HG03097 (cell line): ENCODE measurements around the gene PLEKHG1.

ENCODE experiments used
- ATAC-seq: cut with Tn5 transposase; IDR thresholded peaks from one replicate; pipeline ENCODE4 v1.9.1; 2021; ENCODE audit not compliant: unreplicated experiment, low FRiP score

The PLEKHG1 gene

DNA sequence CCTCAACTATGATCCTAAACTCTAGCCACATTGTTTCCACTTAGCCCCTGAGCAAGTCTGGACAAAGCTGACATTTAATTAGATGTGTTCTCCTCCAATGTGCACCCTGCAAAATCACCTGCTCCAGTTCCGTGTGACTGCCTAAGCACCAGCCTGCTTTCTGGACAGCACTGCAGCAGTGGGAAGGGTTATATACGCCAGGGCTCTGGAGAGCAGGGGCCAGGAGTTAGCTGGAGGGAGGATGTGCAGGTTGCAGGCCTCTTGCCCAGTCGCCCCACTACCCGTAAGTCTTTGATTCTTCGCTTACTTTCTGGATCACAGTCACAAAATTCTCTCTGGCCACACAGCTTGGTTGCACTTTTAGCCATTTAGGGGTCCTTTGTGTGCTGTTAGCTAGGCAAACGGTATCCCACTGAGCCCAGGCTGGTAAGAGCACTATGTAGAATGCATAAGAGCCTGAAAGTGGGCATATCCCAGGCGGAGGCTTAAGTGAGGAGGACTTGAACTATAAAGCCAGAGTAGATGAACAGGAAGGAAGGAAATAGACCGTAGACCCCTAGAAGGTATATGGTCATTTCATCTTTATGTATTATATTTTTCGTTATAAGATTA lies 10.7 kb upstream of the PLEKHG1 start:
- no peak for ATAC-seq

GRCh38 chr6:150589852-150590251 lies 9.8 kb upstream of the PLEKHG1 start:
- no peak for ATAC-seq

DNA sequence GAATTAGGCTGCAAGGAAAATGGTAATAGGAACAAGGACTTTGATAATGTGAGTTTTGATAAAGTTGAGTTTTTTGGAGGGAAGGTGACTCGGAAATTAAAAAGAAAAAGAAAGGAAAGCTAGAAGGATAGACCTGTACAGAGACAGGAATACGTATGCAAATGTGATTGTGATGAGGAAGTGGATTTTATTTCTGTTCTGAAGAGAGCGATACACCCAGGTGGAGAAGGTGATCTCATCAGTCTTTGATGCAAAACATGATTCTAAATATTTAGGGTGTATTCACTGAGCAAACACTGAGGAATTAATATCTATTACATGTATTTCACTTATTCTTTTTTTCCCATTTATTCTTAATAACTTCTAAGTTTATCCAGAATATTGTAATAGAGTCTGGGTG lies 9.2 kb upstream of the PLEKHG1 start:
- no peak for ATAC-seq

DNA sequence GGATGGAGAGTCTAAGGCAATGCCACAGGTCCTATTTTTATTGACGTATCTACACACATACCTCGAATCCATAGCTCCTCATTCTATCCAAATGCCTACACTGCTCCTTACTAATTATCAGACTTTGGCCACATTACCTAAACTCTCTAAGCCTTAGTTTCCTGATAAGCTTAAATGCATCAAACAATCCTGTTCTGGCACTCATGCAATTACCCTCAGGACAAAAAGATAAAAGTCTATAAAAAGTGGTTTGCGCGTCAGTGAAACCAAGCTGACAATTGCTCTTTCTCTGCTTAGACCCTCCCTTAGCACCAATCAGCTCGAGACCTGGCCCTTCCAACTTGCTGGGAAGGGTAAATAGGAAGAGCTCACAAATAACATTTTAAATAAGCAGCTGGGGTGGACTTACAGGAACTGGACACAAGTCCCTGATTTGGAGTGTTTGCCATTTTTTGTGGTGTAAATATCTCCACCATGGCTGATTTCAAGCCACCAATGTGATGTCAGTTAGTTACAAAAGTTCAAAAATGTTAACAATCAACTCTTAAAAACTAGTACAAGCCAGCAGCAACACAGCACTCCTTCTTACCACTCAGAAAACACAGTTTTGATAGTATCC lies 7.2 kb upstream of the PLEKHG1 start:
- no peak for ATAC-seq

- ATAC-seq: no peak
Measured at GRCh38 chr6:150593119-150593518, 6.6 kb upstream of the PLEKHG1 start.

- no peak for ATAC-seq
Measured at GRCh38 chr6:150596439-150596838, 3.2 kb upstream of the PLEKHG1 start.

DNA sequence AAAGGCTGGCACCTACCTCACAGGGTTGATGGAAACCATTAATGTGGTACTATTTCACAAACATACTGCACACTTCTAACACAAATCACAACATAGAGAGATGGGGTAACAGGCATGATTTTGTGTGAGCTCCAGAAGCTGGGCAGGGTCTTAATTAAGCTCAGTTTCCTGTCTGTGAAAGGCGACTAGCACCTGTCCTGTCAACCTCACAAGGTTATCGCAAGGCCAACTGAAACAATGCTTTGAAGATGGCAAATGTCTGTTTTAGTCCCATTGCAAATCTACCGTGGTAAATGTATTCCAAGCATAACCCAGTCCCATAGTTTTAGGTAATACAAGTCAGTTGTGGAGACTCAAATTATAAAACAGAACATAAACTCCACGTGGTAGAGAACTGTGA lies 1.3 kb upstream of the PLEKHG1 start:
- ATAC-seq: no peak

- no peak for ATAC-seq
Measured at GRCh38 chr6:150598858-150599198, 857 bp upstream of the PLEKHG1 start.

DNA sequence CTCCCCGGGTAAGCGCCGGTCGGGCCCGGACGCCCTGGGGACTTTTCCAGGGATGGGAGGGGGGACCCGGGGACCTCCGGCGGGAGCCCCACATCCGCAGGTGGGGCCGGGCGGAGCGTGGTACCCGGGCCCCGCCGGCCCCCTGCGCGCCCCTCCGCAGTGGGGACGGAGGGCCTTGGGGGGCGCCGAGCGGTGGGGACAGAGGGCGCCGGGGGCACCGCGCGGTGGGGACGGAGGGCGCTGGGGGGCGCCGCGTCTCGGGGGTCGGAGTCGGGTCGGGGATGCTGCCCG lies 270 bp downstream of the PLEKHG1 start:
- no peak for ATAC-seq

- ATAC-seq: peak; percentile 48
Measured at GRCh38 chr6:150600301-150601017, 774 bp downstream of the PLEKHG1 start.

GRCh38 chr6:150601439-150601838 lies 1.8 kb downstream of the PLEKHG1 start:
- no peak for ATAC-seq

GRCh38 chr6:150603176-150603575 lies 3.5 kb downstream of the PLEKHG1 start:
- no peak for ATAC-seq

DNA sequence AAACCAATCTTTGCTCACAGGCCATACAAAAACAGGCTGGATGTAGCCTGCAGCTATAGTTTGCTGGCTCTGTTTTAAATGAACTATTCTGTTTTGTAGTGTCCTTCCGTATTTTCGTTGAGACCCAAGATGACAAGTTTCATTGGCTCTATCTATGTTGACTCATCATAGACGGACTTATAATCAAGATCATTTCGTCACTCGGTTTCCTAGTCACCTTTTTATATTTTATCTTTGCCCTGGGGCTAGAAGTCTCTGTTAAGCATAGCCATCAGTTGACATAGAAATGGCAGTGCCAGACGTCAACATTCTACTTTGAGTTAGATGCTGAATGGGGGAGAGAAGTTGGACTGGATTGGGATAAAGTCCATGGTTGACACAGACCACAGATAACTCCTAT lies 4.8 kb downstream of the PLEKHG1 start:
- no peak for ATAC-seq

DNA sequence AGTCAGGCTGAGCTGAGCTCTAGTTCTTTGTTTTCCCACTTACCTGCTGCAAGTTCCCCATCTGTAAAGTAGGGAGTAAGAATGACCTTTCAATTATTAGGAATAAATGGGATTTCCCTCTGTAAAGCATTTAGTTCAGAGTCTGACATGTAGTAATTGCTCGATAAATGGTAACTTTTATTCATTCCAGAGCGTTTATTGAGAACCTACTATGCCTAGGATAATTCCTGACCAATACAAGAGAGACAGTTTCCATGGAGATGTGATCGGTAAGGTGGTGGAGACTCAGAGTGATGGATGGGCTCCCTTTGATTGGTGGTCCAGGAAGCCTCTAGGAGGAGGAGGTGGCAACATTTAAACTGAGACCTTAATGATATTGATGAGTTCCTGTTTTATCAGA lies 5.6 kb downstream of the PLEKHG1 start:
- ATAC-seq: no peak

- ATAC-seq: no peak
Measured at GRCh38 chr6:150606168-150606591, 6.5 kb downstream of the PLEKHG1 start.

DNA sequence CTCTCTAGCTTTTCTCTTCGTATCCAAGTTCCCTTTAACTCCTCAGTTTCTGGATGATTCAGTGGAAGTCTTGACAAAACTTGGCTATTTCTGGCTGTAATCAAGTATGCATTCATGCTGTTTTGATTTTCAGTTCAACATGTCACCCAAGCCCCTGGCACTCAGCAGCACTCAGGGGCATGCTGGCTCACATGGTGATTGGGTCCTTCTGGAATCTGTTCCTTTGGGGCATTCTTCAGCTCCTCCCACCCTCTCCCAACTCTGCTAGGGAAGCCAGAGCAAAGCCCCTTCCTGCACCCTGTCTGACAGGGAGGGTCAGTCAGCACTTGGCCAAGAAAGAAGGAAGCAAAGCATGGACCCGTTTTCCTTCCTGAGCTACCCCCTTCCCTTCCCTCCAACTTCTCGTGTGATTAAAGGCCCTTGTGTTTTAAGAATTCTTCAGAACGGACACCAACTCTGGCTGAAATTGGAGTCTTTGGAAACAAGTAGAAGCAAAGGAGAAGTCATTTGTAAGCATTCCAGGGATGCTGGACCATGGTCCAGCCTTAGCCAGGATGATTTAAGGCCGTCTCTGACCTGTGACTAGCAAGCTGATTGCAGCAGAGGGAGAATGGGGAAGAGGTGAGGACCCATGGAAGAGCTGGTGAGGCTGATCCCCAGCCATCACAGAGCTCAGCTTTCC lies 7.1 kb downstream of the PLEKHG1 start:
- no peak for ATAC-seq

GRCh38 chr6:150607329-150607650 lies 7.6 kb downstream of the PLEKHG1 start:
- no peak for ATAC-seq

DNA sequence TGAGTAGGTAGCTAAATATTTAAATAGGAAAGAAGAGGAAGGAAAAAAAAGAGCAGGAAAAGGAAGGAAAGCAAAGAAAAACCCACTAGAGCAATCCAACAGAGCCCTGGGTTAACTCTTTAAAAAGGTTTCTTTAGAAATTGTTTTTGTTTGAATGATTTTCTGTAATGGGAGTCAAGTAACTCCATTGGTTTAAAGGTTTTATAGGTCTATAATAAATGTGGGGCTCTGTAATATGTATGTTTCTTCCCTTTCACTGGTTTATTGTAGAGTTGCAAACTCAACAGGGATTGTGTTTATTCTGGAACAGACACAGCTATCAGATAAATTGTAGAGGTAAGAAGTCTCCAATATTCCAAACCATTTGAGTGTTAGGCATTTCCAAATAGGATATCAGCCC lies 10.9 kb downstream of the PLEKHG1 start:
- no peak for ATAC-seq

DNA sequence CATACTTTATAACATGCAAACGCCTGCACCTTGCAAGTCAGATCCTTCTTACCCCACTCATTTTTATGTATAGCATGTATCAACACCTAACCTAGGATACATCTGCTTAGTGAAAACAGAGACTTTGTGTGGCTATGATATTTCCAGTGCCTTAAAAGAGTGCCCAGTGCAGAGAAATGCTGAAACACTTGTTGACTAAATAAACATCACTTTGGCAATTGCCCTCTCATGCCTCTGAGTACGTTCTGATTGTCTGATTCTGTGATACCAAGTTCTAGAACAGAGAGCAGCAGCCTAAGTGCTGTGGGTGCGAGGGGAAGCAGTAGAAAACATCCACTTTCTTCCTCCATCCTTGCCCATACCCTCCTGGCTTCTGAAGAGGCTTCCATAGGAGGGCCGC lies 13.6 kb downstream of the PLEKHG1 start:
- no peak for ATAC-seq

GRCh38 chr6:150615967-150616366 lies 16.3 kb downstream of the PLEKHG1 start:
- no peak for ATAC-seq

DNA sequence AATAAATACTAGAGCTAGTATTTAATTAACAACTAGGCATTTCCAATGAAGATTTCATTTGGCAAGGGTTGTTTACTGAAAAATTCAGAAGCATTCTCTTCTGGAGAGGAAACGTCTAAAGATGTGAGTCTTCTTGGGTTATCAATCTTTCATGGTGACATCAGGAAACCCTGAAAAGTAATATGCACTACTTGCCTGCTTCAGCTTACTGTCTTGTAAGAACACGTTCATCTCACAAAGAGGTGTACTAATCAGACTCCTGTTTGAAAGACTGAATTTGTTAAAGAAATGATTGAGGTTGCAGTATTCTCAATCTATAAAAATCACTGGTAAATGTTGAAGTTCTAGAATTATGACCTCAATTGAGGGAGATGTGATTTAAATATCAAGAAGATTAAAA lies 16.9 kb downstream of the PLEKHG1 start:
- ATAC-seq: no peak

GRCh38 chr6:150617062-150617461 lies 17.4 kb downstream of the PLEKHG1 start:
- no peak for ATAC-seq
